Measurements from ENCODE around the gene TYRP1.

TYRP1 gene

DNA sequence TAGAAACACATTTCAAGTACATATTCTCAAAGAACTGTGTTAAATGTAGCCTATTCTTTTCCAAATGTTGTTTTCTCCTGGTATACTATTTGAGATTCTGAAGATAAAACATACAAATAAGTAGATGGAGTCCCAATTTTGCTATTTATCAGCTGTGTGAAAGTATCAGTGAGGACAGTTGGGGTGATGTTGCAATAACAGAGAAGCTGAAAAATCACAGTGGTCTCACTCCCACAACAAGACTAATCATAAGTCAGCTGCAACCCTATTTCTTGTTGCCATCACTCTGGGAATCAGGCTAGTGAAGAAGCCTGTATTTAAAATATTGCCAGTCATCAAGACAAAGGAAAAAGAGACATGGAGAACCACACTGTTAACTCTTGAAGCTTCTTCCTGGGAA is 55.8 kb downstream of the TYRP1 start:
- H3K4me2 ChIP-seq (ENCODE audit: low read length), result no peak overlapping the region
- H3K4me1 ChIP-seq (ENCODE audit: control insufficient read depth, low read length), result no peaks in the 10 kb centered on the region
- no peak overlapping the region for H3K27ac ChIP-seq (ENCODE audit: low read depth, low read length)
- no peaks in the 10 kb centered on the region for H3K36me3 ChIP-seq (ENCODE audit: control insufficient read depth, low read length)
- TF ChIP-seq EZH2phosphoT487 (IDR thresholded peaks at IDR 0.05; ENCODE audit: borderline replicate concordance, low read length) (no peak), CTCF (IDR thresholded peaks at IDR 0.05; ENCODE audit: low read depth, low read length, poor library complexity, severe bottlenecking) (no peak)
- H3K4me3 ChIP-seq (ENCODE audit: low read length), result no peak overlapping the region
- no peaks in the 10 kb centered on the region for H3K27me3 ChIP-seq (ENCODE audit: control insufficient read depth, low read length)
- H3K9me2 ChIP-seq (replicated peaks; ENCODE audit: control insufficient read depth, low read length), result no peaks in the 10 kb centered on the region
- no peaks in the 10 kb centered on the region for H3K9me3 ChIP-seq (ENCODE audit: control insufficient read depth, insufficient read depth, low read length)
- no peaks in the 10 kb centered on the region for H4K20me1 ChIP-seq (ENCODE audit: control insufficient read depth, insufficient read depth, low read depth, low read length)
- no peaks in the 10 kb centered on the region for H3F3A ChIP-seq (ENCODE audit: control insufficient read depth, insufficient read depth)
- no peaks in the 10 kb centered on the region for H3K79me2 ChIP-seq (ENCODE audit: control insufficient read depth, low read length)

GRCh38 chr9:12753931-12754330 is 60.7 kb downstream of the TYRP1 start:
- no peaks in the 10 kb centered on the region for H3K4me1 ChIP-seq (ENCODE audit: control insufficient read depth, low read length)
- no peak overlapping the region for H3K4me2 ChIP-seq (ENCODE audit: low read length)
- H3K27ac ChIP-seq (ENCODE audit: low read depth, low read length), result no peak overlapping the region
- H3F3A ChIP-seq (ENCODE audit: control insufficient read depth, insufficient read depth), result no peaks in the 10 kb centered on the region
- H3K4me3 ChIP-seq (ENCODE audit: low read length), result no peak overlapping the region
- H3K9me3 ChIP-seq (ENCODE audit: control insufficient read depth, insufficient read depth, low read length), result no peaks in the 10 kb centered on the region
- no peaks in the 10 kb centered on the region for H3K27me3 ChIP-seq (ENCODE audit: control insufficient read depth, low read length)
- no peaks in the 10 kb centered on the region for H3K79me2 ChIP-seq (ENCODE audit: control insufficient read depth, low read length)
- no peak for TF ChIP-seq CTCF (IDR thresholded peaks at IDR 0.05; ENCODE audit: low read depth, low read length, poor library complexity, severe bottlenecking)
- TF ChIP-seq EZH2phosphoT487 (IDR thresholded peaks at IDR 0.05; ENCODE audit: borderline replicate concordance, low read length), result no peak
- H3K36me3 ChIP-seq (ENCODE audit: control insufficient read depth, low read length), result no peaks in the 10 kb centered on the region
- H3K9me2 ChIP-seq (replicated peaks; ENCODE audit: control insufficient read depth, low read length), result no peaks in the 10 kb centered on the region
- H4K20me1 ChIP-seq (ENCODE audit: control insufficient read depth, insufficient read depth, low read depth, low read length), result no peaks in the 10 kb centered on the region

GRCh38 chr9:12759761-12760160 is 66.6 kb downstream of the TYRP1 start:
- Histone ChIP-seq H3K9me3 (ENCODE audit: control insufficient read depth, insufficient read depth, low read length) (no peaks in the 10 kb centered on the region), H3F3A (ENCODE audit: control insufficient read depth, insufficient read depth) (no peaks in the 10 kb centered on the region), H3K27me3 (ENCODE audit: control insufficient read depth, low read length) (no peaks in the 10 kb centered on the region), H3K4me3 (ENCODE audit: low read length) (no peak overlapping the region), H4K20me1 (ENCODE audit: control insufficient read depth, insufficient read depth, low read depth, low read length) (no peaks in the 10 kb centered on the region), H3K36me3 (ENCODE audit: control insufficient read depth, low read length) (no peaks in the 10 kb centered on the region), H3K9me2 (replicated peaks; ENCODE audit: control insufficient read depth, low read length) (no peaks in the 10 kb centered on the region), H3K79me2 (ENCODE audit: control insufficient read depth, low read length) (no peaks in the 10 kb centered on the region), H3K4me2 (ENCODE audit: low read length) (no peak overlapping the region), H3K4me1 (ENCODE audit: control insufficient read depth, low read length) (no peaks in the 10 kb centered on the region), H3K27ac (ENCODE audit: low read depth, low read length) (no peak overlapping the region)
- TF ChIP-seq EZH2phosphoT487 (IDR thresholded peaks at IDR 0.05; ENCODE audit: borderline replicate concordance, low read length), result no peak
- no peak for TF ChIP-seq CTCF (IDR thresholded peaks at IDR 0.05; ENCODE audit: low read depth, low read length, poor library complexity, severe bottlenecking)
